ENCODE data around the gene FAM43A.

DNA sequence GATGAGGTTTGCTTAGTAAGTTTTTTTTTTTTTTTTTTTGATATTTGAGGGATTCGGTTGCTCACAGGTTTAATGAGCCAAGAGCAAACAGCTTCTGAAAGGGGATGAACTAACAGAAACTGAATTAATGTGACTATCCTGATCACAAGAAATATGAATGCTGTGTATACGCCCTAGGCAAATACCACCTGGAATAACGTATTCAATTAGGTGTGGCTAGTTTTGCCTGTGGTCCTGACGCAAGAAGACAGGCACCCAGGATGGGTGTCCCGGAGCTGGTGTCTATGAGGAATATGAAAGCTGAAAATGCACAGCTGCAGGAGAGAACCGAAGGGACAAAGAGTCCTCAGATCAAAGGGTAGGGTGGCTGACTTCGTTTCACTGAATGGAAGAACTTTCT, 28.2 kb upstream of the FAM43A start:
- TF ChIP-seq, protein P1, sequence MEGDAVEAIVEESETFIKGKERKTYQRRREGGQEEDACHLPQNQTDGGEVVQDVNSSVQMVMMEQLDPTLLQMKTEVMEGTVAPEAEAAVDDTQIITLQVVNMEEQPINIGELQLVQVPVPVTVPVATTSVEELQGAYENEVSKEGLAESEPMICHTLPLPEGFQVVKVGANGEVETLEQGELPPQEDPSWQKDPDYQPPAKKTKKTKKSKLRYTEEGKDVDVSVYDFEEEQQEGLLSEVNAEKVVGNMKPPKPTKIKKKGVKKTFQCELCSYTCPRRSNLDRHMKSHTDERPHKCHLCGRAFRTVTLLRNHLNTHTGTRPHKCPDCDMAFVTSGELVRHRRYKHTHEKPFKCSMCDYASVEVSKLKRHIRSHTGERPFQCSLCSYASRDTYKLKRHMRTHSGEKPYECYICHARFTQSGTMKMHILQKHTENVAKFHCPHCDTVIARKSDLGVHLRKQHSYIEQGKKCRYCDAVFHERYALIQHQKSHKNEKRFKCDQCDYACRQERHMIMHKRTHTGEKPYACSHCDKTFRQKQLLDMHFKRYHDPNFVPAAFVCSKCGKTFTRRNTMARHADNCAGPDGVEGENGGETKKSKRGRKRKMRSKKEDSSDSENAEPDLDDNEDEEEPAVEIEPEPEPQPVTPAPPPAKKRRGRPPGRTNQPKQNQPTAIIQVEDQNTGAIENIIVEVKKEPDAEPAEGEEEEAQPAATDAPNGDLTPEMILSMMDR (IDR thresholded peaks at IDR 0.05) = no peak
- no peak for TF ChIP-seq POLR2A (IDR thresholded peaks at IDR 0.05)

All from suprapubic skin (tissue), 3 donors.